HG03378 (cell line): ENCODE measurements around the gene LRRC43.
"Not testable (repeated sequence)": the region's sequence is repeated elsewhere in the genome, so short reads cannot be mapped to it uniquely, and the experiment has no call there.

Experiments
- ATAC-seq: cut with Tn5 transposase; IDR thresholded peaks from one replicate; pipeline ENCODE4 v1.9.1; 2021; ENCODE audit warnings: mild to moderate bottlenecking, moderate library complexity; ENCODE audit not compliant: unreplicated experiment

The LRRC43 gene

DNA sequence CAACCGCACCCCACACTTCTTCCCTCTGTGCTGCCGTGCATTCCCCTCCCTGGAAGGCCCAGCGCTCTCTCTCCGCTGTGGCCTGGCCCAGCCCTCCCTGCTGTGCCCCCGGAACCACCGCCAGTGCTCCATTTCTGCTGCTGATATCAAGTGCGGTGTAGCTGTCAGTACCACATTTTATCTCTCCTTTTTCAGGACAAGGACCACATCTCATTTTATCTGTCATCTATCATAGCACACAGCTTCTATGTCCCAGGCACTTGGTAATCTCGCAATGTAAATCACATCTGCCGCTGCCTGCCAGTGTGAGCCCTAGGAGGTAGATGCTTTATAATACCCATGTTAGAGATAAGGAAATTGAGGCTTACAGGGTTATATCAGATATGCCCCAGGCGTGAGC lies 27.2 kb upstream of the LRRC43 start:
- no peak for ATAC-seq

DNA sequence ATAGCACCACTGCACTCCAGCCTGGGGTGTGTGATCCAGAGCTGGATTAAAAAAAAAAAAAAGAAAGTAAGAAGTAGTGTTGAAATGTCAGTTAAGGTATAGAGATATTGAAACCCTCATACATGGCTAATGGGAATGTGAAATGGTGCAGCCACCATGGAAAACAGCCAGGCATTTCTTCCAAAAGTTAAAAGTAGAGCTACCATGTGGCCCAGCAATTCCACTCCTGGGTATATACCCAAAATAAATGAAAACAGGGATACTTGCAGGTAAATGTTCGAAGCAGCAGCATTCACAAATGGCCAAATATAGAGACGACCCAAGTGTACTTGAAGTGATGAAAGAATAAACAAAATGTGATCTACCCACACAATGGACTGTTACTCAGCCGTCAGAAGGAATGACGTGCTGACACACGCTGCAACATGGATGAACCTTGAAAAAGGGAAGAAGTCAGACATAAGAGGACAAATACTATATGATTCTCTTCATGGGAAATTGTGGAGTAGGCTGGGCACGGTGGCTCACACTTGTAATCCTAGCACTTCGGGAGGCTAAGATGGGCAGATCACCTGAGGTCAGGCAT lies 24.1 kb upstream of the LRRC43 start:
- ATAC-seq, result no peak

DNA sequence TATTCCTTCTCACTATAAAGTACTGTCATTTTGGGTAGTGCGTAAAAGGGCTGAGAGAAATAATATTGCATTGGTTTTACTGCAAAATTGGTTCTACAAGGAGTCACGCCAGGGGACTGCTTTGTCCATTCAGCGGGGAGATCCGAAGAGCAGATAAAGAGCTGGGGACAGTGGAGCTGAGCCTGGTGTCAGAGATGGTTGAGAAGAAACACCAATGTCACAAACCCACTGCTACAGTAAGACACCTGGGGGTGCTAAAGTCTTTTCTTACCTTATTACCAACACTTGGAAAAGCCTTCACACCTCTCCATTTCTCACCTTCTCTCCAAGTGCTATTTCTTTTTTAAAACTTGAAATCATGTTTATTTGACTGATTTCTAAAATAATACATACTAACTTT lies 23.0 kb upstream of the LRRC43 start:
- no peak for ATAC-seq

DNA sequence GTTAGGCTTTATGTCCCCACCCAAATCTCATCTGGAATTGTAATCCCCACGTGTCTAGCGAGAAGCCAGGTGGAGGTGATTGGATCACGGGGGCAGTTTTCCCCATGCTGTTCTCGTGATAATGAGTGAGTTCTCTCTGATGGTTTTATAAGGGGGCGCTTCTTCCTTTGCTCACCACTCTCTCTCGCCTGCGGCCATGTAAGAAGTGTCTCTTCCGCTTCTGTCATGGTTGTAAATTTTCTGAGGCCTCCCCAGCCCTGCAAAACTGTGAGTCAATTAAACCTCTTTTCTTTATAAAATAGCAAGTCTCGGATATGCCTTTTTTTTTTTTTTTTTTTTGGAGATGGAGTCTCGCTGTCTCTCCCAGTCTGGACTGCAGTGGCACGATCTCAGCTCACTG lies 22.2 kb upstream of the LRRC43 start:
- no peak for ATAC-seq

DNA sequence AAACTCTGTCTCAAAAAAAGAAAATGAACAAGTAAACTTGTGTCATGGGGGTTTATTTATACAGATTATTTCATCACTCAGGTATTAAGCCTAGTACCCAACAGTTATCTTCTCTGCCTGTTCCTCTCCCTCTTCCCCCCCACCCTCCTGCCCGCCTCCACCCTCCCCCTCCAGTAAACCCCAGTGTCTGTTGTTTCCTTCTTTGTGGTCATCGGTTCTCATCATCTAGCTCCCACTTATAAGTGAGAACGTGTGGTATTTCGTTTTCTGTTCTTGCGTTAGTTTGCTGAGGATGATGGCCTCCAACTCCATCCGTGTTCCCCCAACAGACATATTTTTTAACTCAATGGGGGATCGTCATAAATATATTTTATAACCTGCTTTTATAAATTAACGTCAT lies 21.2 kb upstream of the LRRC43 start:
- ATAC-seq, result no peak

DNA sequence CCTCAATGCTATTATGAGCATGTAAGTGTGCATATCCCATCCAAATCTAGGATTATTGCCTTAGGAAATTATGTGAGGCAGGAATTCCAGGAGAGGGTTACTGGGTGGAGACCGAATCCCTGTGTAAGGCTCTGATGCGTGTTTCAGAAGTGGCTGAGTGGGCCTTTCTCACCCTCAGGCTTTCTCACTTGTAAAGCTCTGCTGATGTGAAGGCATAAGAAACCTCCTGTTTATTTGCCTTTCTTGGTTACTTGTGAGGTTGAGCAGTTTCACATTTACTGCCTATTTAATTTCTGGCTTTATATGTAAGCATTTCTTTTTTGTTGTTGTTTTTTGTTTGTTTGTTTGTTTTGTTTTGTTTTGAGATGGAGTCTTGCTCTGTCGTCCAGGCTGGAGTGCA lies 19.9 kb upstream of the LRRC43 start:
- ATAC-seq, result no peak

DNA sequence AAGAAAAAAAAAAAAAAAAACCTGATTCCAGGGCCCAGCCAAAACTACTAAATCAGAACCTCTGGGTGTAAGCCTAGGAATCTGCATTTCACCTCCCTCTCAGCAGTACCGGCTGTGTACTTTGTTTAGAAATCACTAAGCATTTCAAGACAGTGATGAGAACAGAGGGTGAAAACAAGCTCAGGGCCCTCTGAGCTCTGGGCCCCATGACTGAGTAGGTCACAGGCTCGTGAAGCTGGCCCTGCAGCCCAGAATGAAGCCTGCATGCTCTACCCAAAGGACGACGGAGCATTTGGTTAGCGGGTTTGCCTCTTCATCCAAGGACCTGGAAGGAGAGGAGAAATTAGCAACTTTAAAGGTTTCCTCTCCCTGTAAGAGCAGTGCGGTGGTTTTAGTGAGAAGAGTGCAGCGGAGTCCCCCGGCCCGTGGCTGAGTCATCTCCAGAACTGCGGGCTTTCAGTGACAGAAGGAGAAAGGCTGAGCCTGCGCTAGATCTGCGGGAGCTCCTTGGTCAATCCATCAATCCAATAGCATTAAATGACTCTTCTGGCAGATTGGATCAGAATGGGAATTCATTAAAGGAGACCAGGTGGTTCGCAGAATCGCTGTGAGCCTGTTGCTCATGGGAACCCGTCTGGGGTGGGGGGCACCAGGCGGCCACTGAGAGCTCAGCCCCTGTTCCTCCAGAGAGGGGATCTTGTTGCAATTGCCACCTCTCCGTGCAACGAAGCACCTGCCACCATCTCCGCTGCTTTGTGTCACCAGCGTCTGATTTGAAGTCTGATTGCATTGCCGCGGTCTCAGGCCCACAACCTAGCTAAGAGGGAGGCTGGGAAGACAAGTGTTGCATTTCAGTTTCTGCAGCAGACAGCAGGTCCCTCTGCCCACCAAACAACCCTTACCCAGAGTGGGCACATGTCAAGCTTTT lies 16.2 kb upstream of the LRRC43 start:
- ATAC-seq, result no peak

- no peak for ATAC-seq
These were observed 15.5 kb upstream of the LRRC43 start for GRCh38 chr12:122167356-122167925.

GRCh38 chr12:122168492-122168891 lies 14.4 kb upstream of the LRRC43 start:
- no peak for ATAC-seq

DNA sequence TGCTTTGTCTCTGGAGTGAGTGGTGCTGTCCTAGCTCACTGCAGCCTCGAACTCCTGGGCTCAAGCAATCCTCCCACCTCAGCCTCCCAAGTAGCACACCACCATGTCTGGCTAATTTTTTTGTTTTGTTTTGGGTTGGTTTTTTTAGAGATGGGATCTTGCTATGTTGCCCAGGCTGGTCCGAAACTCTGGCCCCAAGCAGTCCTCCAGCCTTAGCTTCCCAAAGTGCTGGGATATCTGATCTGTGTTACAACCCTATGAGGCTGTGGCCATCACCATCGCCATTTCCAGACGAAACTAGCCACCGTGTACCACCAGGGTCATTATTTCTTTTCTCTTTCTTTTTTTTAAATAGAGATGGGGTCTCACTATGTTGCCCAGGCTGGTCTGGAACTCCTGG lies 11.5 kb upstream of the LRRC43 start:
- no peak for ATAC-seq

DNA sequence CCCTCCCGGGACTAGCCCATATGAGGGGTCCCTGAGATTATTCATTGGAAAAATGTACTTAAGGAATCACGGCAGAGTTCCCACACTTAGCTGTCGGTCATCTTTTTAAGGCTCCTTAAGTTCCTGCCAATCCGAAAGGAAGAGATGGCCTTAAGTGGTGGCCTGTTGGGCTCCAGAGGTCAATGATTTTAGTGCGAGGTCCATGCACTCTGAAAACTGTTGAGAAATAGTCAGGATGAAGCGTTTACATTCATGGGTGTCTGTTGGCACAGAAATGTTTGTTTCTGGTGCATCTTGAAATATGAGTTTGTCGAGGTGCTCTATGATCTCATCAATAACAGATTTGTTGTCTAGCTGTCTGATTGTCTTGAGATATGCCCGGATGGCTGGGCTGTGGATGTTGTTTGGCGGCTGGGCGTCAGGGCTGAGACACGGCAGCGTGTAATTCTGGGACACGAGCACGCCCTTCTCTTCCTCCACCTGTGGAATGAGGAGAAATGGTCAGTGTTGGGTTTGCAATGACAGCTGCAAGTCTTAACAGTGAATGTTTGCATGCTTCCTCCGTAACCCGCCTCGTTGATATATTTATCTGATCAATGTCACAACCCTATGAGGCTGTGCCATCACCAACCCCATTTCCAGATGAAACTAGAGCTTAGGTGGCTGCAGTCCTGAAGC lies 10.5 kb upstream of the LRRC43 start:
- ATAC-seq, result no peak

DNA sequence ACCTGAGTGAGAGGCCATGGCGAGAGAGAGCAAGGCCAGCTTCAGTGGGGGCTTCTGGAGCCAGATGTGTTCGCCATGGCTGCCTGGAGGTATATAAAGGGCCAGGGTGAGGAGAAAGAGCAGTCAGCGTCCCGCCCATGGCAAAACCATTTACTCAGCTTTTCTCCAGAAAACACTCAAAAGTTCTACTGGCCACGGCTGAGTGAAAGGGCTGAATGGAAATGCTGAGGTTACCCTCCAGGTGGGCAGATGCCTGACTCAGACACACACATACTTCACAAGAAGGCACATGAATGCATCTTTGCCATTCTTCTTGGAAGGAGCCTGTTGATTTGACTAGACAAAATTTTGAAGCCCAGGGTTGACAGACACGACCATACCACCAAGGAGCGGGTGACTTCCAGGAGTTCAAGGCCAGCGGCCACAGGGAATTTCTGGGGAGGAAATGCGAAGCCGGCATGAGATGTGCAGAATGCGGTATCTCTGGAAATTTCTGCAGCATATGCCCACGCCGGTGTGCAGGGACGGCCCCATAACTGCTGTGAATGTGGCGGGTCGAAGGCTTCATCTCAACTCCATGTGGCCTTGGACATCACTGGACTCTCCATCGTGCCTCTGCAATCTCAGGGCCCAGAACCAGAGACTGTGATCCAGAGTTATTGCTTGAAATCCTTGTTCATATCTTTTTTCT lies 8.6 kb upstream of the LRRC43 start, which contains the start of gene IL31:
Gene IL31 (minus strand): TSS at position 67 of the 691 bp plus-strand sequence. CDS start 49 bp downstream, at position 18.
- no peak for ATAC-seq

GRCh38 chr12:122176473-122176872 lies 6.5 kb upstream of the LRRC43 start:
- ATAC-seq, result not testable (repeated sequence)

DNA sequence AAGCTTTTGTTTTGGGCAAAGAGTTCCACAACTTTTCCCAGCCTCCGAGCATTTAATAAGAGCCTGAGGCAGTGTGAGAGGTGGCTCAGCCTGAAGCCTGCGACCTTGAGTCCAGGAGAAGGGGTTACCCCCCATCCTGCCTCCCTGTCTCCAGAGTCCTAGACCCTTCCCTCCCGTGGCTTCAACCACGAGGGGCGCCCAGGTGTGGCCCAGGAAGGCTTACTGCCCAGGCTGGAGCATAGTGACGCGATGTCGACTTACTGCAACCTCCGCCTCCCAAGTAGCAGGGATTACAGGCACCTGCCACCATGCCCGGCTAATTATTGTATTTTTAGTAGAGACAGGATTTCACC lies 641 bp downstream of the LRRC43 start:
- no peak for ATAC-seq

- ATAC-seq, result no peak
These were observed 1.6 kb downstream of the LRRC43 start for GRCh38 chr12:122184517-122184916.

DNA sequence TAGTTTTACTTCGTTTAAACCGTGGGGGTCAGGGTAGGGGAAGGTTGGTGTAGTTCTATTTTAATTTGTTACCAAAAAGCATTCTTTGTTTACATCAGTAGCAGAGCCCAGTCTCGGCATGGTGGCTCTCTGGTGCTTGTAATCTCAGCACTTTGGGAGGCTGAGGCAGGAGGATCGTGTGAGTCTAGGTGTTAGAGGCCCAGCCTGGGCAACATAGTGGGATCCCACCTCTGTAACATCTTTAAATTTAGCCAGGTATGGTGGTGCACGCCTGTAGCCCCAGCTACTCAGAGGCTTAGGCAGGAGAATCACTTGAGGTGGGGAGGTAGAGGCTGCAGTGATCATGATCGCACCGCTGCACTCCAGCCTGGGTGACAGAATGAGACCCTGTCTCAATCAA lies 2.2 kb downstream of the LRRC43 start:
- ATAC-seq, result no peak

DNA sequence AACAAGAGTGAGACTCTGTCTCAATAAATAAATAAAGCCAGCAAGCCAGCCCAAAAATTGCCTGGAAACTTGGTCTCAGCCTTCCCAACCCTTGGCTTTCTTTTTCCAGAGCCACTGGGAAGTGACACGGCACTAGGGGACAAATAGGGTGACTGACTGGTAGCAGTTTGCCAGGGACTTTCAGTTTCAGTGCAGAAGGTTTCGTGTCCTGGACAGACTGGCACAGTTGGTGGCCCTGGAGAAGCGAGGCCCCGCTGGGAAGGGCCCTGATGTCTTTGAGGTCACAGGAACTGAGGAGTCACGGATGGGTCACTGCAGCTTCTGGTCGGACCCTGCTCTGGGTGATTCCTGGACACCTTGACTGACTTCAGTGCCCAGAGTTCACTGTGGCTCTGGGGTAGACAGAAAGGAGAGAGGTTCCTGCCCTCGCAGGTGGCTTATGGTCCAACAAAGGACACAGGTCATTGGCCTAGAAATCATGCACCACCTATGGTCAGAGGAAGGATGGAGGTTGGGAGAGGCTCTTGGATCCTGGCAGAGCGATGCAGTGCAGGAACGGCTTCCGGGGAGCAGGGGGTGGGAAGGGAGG lies 2.7 kb downstream of the LRRC43 start:
- ATAC-seq, result no peak

GRCh38 chr12:122187466-122187865 lies 4.5 kb downstream of the LRRC43 start:
- no peak for ATAC-seq

DNA sequence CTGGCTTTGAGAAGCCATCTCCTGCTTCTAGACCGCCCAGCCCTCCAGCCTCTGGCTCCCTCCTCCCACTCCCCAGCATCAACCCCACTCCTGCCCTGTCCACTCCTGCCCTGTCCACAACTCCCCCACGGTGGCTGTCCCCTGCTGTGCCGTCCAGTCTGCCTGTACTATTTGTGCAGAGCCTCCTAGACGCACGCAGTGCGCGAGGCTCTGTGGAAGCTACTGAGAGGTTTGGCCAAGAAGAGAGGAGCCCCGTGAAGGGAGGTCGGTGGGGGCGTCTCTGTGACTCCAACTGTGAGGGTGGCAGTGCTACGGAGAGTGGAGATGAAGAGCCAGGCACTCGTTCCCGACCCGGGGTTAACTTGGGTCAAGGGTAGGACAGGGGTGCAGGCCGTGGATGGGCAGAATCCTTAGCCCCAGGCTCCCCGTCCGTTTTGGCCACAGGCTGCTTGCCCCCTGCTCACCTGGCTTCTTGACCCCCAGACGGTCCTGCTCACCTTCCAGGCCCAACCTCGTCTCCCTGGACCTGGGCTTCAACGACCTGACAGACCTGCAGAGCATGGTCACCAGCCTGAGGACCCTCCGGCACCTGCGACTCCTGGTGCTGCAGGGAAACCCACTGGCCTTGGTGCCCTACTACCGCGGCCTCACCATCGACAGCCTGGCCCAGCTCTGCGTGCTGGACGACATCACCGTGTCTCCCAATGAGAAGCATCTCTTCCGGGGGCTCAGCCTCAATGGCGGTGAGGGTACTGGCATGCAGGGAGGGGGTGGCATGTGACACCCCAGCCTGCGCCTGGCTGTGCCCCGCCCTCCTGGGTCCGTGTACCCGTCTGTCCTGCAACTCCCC lies 6.9 kb downstream of the LRRC43 start:
- ATAC-seq, result no peak
